GM18873 (cell line): ENCODE measurements around the gene PRDM16.

Experiments used
- ATAC-seq: cut with Tn5 transposase; IDR thresholded peaks from one replicate; pipeline ENCODE4 v1.9.1; 2021; ENCODE audit warnings: mild to moderate bottlenecking, moderate library complexity, moderate number of reproducible peaks; ENCODE audit not compliant: unreplicated experiment, low FRiP score

PRDM16 gene

DNA sequence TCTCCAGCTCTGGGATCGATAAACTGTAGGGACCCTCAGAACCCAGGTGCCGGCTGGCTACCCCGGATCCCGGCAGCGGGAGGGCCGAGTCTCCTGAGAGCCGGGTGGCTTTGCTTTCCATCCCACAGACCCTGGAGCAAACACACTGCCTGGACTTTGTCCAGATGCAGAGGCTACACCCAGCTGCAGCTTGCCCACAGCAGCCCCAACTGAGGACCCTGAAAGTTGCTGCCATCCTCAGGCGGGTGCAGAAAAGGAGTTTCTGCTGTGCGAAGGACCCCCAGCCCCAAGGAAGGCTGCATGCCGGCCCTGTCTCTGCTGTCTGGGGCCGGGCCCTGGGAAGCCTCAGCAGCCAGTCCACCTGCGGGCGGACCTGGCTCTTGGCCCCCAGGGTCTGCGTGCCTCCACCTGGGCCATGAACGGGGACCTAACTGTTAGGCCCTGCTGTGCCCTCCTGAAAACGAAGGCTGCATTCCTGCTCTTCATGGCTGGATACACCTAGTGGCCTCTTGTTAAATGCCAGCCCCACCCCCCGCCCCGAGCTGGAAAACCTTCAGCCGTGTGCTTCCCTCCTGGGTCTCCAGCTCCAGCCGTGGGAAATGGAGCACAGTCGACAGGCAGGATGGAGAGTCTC is 287.9 kb downstream of the PRDM16 start:
- no peak for ATAC-seq

DNA sequence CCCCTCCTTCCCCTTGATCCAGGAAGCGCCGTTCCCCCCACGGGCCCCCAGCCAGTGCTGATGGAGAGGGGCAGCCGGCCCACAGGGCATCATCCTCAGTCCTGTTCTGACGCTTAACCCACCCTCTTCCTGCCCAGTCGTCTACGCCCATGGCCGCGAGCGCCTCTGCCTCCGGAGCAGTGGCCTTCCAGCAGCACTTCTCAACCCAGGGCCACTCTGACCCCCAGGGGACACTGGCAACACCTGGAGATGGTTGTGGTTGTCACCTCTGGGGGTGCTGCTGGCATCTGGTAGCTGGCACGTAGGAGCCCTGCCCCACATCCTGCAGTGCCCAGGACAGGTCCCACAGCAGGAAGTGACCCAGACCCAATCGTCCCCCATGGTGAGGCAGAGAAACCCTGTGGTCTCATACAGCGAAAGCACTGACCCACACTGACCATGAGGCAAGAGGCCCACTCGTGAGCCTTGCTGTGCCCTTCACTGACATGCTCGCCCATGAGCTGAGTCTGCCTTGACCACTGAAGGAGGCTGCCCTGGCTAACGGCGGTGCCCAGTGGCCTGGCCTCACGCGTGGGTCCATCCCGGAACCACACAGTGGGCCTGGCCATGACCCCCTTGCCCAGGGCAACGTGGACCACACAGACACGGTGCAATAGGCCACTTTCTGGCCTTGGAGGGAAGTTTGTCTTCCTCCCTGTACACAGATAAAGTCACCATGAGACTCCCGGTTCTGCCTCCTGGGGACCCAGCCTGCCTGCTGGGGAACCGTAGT is 288.7 kb downstream of the PRDM16 start:
- no peak for ATAC-seq

DNA sequence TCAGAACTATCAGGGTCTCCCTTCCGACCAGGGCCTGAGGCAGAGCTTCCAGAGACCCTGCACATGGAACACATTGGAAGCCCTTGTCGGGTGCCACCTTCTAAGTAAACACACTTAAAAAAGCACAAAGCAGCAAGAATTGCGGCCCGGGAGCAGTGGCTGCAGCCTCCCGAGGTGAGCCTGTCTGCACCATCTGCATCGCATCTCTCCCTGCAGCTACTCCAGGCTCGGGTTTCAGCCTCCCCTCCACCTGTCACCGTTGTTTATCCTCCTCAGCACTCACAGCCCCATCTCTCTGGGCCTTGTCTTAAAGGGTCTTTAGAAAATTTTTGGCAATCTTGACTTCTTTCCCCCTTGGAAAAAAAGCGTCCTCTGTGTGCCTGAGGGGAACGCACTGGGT is 290.3 kb downstream of the PRDM16 start:
- no peak for ATAC-seq

DNA sequence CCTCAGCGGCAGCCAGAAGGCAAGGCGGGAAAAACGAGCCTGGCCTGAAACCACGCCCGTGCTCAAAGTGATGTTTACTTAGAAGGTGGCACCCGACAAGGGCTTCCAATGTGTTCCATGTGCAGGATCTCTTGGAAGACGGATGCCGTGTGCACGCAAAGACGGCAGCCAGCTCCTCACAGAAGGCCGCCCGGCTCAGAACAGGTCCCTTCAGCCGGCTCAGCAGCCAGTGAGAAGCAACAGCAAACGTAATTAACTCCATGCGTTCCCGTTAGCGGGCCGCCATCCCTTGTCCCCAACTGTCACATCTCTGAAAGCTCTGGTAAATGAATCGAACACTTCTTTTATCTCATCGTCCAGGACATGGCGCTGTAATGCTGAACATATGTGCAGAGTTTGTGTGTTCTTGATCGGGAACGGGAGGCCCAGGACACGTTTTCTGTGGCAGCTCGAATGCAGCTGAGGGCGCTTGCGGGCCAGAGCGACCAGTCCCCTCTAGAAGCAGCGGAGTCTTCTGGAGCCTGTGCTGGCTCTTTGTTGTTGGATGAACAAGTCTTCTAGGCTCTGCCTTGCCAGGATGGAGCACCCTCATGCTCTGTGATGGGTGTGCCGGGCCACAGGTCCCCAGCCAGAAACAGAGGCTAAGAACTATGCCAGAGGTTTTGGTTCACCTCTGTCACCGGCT is 290.9 kb downstream of the PRDM16 start:
- no peak for ATAC-seq

DNA sequence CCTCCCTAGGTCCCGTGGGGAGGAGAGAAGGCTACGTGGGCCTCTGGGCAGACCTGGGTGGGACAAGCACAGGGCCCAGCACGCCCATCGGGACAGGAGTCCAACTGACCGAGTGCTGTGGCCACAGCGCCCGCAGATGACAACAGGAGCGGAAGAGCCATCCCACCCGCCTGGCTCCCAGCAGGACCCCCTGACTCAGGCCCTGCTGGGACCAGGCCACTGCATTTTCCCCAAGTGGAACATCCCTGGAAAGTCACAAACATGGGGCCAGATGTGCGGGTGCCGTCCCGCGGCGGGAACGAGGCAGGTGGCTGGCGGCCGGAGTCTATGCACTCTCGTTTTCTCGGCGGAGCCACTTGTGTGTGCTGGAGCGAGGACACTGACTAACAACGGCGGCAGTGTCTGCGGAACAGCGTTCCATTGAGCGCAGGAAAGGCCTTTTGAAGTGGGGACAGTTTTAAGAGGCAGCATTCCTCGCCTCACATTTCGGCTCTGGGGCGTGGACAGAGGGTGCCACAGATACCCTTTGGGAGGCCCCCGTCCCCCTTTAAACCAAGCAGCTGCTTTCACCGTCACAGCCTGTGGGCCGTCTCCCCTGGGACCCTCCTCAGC is 291.7 kb downstream of the PRDM16 start:
- ATAC-seq: no peak

DNA sequence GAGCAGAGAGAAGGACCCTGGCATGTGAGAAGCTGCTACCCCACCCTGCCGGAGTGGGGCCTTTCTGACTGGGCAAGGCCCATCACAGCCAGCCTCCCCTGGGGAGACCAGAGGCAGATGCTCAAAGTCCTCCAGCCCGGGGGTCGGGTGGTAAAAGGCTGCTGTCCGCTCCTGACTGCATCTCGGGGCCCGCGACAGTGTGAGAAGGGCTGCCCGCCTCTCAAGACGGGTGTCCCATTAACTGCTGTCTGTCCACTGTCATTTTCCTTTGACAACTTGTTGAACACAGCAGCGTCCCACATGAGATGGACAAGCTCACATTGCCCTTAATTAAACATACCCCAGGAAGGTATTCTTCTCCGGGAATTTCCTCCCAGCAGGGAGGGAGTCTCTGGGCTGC is 294.0 kb downstream of the PRDM16 start:
- ATAC-seq: no peak

DNA sequence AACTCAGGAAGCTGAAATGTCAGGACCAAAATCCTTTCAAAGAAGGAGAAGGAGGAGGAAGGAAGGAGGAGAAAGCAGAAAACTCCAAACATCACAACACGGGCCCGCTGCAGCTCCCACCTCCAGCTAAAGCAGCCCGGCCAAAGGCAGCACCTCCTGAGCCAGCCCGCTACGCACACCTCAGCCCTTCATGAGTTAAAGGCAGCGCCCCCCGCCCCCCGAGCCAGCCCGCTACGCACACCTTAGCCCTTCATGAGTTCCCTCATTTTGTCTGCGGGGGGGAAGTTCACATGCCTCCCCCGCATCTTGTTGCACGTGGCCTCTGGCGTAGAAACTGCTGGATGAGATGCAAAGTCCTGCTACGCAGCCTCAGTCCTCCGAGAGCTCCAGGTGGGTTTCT is 294.8 kb downstream of the PRDM16 start:
- no peak for ATAC-seq

DNA sequence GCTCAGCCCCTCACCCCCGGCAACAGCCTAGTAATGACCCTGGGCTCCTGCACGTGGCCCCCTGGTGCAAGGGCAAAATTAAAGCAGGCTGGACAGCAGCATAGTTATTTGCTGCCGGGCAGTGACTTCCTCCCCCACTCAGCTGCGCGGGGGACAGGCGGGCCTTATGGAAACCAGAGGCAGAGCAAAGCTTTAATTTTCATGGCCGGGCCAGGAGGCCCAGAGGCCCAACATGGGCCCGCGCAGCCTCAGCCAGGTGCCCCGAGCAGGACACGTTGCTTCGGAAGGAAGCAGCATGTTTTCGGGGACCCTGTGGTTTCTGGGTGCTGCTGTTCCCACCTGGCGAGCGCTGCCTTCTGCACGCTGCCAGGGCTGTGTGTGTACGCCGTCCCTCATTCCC is 295.5 kb downstream of the PRDM16 start:
- ATAC-seq: no peak

DNA sequence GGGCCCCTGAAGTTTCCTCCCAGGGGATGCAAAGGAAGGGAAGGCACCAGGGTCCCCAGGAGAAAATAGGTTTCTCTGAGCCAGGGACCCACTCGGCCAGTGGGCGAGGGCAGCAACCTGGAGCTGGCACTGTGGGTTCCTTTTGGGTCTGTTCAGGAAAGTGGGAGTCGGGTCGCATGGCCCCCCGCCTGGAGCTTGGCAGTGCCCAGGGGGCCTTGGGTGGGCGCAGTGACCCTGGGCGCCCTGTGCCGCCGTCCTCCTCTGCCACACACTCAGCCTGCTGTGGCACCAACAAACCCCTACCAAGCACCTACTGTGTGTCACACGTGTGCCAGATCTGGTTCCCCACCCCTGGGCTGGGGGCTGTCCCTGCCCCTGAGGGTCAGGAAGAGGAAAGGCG is 296.0 kb downstream of the PRDM16 start:
- no peak for ATAC-seq

DNA sequence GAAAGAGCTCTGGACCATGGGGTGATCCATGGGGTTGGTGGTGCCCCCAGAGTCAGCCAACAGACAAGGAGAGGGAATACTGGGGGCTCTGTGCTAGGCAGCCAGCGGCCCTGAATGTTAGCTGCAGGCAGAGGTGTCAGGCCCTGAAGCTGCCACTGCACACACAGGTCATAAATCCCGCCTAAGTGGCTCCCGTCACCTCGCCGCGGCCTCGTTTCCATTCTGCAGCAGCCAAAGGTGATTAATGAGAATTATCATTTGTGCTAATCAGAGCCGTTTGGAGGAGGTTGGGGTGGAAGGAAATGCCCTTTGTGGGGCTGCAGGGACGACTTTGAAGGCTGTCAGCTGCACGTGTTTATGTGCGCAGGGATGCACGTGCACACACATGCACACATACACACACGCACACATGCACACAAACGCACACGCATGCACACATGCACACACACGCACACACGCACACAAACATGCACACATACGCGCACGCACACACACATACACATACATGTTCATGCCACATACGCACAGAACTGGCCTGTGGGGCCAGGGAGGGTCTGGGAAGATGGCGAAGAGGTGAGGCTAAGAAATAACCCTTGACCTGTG is 296.6 kb downstream of the PRDM16 start:
- no peak for ATAC-seq

DNA sequence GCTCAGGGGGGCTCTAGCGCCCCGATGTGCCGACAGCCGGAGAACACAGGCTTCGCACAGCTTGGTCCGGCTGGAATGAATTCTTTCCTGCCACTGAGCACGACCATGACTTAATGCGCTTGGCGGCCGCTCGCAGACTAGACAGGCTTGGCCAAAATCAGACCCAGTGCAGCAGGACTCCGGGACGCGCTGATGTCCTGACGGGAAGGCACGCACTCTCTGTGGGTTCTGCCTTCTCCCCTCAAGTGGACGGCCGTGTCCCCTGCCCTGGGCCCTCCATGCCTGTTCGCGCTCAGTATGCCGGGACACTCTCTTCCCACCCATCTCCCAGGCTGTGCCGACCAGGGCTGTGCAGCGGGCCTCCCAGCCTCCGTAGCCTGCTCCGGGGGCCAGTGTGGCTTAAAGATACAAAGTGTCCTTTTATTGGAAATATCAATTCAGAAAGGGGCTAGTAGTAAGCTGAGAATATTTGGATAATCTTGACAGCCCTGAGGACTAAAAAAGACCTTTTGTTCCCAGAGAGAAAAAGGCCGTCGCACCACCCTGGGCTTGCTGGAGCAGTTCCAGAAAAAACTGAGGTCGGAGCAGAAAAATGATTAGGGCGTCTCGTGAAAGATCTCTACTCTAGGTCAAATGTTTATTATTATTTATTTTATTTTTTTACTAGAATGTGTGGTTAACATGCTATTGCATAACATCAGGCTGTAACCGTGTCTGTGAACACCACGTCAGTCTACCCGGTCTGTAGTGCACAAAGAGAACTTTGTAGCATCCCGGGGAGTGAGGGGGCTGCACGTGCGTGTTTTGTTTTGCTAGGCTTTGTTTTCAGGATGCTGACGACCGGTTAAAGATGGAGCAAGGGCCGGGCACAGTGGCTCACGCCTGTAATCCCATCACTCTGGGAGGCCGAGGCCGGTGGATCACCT is 297.4 kb downstream of the PRDM16 start:
- no peak for ATAC-seq

DNA sequence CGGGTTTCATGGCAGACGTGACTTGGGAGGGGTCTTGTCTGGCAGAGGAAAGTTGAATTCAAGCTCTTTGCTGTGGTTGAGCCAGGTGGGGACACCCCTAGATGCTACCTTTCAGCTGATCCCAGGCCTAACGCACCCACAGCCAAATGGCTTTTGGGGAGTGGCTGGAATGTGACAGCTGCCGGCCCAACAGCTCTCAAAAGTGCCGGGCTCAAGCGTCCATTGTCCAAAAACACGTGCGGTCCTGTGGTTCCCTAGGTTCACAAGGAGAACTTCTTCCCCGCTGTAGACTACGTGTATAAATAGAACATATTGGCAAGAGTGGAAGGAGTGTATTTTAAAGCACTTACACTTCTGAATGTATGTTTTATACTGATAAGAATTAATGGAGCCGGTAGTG is 298.4 kb downstream of the PRDM16 start:
- ATAC-seq: no peak

DNA sequence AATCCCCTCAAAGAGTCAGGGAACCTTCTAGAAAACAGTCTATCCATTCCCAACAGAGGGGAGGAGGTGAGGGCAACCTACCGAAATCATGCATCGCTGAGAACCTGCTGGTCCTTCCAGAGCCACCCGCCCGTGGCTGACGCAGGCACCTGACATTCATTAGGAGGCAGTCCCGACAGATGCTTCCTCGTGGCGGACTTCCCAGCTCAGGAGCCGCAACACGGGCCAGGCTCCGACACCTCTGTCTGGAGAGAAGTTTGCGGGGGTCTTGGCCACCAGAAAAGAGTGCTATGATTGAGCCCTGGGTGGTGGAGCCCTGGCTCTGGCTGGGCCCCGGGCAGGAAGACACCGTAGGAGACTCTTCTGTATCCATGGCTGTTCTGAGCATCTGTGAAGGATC is 299.1 kb downstream of the PRDM16 start:
- no peak for ATAC-seq

DNA sequence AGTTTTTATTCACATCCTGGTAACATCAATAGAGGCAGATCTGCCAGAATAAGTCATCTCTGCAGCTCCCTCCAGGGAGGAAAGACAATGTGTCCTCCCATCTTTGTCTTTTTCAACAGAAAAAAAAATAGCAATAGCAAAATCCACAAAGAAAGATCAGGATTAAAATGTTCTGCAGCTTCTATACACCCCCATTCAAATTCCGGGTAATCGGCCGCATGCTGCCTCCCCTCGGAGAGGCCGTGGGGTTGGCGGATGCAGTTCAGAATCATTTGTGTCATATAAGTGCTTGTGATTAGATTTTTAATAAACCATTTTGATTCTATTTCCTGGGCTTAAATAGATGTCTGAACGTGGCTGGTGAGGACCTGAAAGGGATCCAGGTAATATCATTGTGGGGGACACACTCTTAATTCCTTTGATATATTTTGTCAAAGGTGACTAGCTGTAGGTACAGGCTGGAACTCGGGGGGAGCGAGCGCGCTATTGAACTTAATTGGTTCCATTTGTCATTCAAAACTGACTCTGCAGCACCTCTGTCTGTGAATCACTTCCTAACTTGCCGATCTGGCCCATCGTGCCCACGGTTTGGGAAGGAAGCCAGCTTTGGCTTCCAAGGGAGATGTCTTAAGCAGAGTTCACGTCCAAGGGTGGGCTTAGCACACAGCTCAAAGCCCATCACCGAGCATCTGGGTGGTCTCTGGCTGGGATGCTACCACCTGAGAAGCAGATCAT is 299.9 kb downstream of the PRDM16 start:
- no peak for ATAC-seq

DNA sequence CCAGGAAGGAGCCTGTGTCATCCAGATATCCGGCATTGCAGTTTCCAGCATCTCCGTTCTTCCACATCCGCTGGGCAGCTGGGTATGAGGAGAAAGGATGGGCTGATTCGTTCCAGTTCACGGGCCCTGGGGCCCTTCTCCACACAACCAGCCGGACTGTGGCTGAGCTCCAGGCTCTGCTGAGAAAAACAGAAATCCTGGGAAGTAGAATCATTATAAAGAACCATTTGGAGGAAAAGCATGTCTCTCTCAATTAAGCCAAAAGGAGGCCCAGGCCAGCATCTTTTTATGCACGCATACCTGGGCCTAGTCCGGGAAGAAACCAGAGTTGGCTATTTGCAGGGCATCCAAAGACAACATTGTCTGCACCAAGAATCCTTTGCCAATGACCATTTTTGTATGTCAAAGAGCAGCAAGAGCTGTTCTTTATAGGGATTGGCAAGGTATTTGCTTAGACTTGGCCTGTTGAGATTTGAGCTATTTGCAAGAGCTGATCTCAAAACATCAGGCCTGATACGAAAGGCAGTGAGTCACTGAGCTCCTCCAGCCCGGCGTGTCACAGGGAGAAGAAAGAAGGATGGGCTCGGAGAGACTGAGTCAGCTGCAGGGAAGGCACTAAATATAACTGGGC is 300.6 kb downstream of the PRDM16 start:
- no peak for ATAC-seq

DNA sequence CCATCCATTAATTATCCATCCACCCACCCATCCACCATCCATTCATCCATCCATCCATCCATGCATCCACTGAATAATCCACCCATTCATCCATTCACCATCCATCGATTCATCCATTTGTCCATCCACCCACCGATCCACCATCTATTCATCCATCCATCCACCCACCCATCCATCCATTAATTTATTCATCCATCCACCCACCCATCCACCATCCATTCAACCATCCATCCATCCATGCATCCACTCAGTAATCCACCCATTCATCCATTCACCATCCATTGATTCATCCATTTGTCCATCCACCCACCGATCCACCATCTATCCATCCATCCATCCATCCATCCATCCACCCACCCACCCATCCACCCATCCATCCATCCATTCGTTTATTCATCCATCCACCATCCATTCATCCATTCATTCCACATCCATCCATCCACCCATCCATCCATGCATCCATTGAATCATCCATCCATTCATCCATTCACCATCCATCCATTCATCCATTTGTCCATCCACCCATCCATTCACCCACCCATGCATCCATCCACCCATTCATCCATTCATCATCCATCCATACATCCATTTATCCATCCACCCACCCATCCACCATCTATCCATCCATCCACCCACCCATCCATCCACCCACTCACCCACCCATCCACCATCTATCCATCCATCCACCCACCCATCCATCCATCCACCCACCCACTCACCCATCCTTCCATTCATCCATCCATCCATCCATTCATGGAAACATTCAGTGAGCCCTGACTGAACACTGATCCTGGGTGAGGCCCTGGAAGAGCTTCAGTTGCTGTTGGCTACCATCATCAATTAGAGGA is 302.1 kb downstream of the PRDM16 start:
- ATAC-seq: no peak

DNA sequence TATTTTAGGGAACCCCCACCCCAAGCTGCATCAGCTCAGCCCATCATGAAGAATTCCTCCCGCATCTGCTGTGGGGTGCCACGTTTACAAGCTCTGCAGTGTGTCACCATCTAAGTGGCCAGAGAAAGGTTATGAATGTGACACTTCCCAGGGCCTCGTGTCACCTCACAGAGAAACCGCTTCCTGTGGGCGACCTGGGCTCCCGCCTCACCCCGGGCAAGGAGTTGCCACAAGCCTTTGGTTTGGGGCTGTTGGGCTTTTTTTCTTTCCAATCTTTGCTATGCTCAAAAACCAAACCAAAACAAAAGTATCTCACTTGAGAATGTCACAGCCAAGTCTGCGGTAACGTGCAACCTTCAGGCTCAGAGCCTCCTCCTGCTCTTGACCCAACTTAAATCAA is 303.3 kb downstream of the PRDM16 start:
- ATAC-seq: no peak

DNA sequence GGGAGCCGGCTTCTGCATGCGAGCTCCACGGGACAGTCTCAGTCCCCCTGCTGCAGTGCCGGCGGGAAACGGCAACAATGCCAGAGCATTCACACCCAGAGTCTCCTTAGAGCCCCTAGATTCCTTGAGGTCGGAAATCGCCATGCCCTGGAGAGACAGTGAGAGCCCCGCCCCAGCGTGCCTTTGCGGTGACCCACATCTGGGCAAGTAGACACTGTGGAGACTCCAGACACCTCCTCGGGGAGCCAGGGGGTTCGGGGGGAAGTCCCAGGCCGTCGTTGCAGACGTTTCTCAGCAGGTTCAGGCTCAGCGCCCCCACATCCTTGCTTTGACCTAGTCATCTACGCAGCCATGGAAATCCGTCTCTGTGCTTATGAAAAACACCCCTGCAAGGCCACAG is 304.2 kb downstream of the PRDM16 start:
- no peak for ATAC-seq
